ENCODE measurements around the gene ELL2.
"Not testable (repeated sequence)": the region's sequence is repeated elsewhere in the genome, so short reads cannot be mapped to it uniquely, and the experiment has no call there.

The ELL2 gene

GRCh38 chr5:95937607-95938152 is 24.0 kb downstream of the ELL2 start:
- DNase-seq: no peak
- intact Hi-C loops (cut with DNase I): loop anchor here (5.0 kb wide), 1 partner anchor 35 kb away; no protein-coding TSS in a partner anchor

GRCh38 chr5:95936812-95937397 is 24.7 kb downstream of the ELL2 start:
- DNase-seq: no peak
- intact Hi-C loops (cut with DNase I): loop anchor here (5.0 kb wide), 1 partner anchor 35 kb away; no protein-coding TSS in a partner anchor

DNA sequence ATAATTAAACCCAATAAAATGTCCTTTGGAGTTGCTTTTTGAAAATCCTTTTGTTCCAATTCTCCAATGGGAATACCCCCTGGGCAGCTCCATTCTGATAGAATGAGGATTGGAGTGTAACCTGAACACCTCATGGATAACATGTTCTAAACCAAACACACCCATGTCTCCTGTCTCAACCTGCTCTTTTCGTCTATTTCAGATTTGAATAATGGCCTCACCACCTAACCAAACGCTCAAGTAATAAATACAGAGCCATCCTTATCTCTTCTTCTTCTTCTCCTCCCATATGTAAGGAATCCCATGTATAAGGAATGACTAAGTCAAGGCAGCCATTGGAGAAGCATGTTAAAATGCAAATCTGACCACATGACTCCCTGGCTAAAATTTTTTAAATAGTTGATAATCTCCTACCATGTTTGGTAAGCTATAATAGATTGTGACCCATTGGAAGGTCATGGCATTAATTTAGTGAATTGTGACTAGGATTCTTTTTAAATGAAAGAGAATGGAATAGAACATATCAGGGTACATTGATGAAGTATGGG is 26.0 kb downstream of the ELL2 start:
- intact Hi-C loops (cut with DNase I): loop anchor here (5.0 kb wide), 1 partner anchor 33 kb away; no protein-coding TSS in a partner anchor
- DNase-seq: no peak

GRCh38 chr5:95934207-95934804 is 27.3 kb downstream of the ELL2 start:
- no peak for DNase-seq
- intact Hi-C loops (cut with DNase I): no loop called here

GRCh38 chr5:95932941-95933340 is 28.7 kb downstream of the ELL2 start:
- DNase-seq: no peak
- intact Hi-C loops (cut with DNase I): no loop called here

GRCh38 chr5:95931079-95931833 is 30.4 kb downstream of the ELL2 start:
- intact Hi-C loops (cut with DNase I): no loop called here
- no peak for DNase-seq

DNA sequence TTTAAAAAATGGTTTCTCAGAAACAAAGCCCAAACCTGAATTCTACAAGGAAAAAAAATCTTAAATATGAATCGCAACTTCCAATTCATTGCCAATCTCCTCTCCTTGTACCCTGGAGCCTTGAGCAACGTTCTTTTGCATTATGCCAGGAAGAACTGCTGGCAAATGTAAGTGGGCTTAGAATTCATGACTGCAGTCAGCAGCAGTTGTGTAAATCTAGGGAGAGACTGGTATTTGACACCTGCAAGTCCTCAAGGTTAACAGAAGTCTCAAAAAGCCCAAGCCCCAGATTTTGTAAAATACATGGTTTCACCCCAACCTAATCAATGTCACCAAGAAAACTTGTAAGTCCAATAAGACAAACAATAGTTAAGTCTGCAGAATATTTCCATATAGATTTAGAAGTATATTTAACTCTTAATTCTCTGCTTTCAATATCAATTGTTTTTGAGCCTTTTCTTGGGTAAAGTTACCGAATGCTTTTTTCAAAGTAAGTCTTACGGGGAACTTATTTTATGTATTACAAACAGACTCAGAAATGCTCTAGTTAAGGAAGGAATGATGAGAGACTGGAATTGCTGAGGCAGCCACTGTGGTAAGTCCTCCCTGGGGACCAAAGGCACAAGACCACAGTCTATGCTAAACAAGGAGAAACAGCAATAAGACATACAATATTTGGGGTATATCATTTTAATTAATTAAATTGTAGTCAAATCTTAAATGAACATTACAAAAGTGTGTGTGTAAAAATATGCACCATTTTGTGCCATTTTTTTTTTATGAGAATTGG is 31.3 kb downstream of the ELL2 start:
- intact Hi-C loops (cut with DNase I): no loop called here
- no peak for DNase-seq

DNA sequence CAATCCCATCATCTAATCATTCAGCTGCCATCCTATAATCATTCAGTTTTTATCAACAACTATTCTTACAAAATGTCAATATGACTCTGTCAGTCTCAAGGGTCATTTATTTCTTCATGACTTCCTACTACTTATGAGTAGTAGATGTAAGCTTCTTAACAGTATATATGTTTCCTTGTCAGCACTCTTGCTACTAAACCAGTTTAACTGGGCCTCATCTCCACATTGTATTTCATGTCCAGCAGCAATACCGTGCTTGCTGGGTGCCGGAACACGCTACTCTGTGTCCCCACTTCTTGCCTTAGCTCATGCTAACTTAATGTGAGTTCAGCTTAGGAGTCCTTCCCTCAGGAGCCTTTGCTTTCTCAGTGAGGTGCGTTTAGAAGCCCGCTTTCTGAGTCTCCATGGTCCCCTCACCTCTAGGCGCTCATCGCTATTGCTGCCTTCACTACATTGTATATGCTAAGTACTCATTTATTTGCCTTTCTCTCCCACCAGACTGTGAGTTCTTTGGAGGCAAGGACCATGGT is 32.9 kb downstream of the ELL2 start:
- intact Hi-C loops (cut with DNase I): no loop called here
- no peak for DNase-seq

- DNase-seq: no peak
- intact Hi-C loops (cut with DNase I): no loop called here
Measured at GRCh38 chr5:95927927-95928723, 33.5 kb downstream of the ELL2 start.

DNA sequence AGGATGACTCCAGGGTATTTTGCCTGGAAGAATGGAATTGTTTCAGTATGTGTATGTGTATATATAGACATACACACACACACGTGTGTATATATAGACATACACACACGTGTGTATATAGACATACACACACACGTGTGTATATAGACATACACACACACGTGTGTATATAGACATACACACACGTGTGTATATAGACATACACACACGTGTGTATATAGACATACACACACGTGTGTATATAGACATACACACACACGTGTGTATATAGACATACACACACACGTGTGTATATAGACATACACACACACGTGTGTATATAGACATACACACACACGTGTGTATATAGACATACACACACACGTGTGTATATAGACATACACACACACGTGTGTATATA is 34.4 kb downstream of the ELL2 start:
- DNase-seq; intact Hi-C loops (cut with DNase I): not testable (repeated sequence)

GRCh38 chr5:95925939-95926338 is 35.7 kb downstream of the ELL2 start:
- intact Hi-C loops (cut with DNase I): no loop called here
- no peak for DNase-seq

DNA sequence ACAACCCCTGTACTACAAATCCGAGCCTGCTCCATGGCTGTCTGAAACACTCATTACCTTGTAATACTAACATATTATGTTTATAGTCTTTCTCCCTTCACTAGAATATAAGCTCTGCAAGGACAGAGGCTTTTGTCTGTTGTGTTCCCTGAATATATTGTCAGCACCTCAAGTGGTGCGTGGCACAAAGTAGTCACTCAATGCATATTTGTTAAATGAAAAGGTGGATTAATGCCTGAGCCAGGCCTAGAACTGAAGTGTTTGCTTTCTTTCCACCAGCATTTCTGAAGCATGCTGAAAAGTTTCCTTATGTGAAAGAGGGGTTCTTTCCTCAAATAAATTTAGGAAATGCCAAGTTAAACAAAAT is 36.3 kb downstream of the ELL2 start:
- DNase-seq: no peak
- intact Hi-C loops (cut with DNase I): no loop called here

GRCh38 chr5:95924720-95925377 is 36.8 kb downstream of the ELL2 start:
- DNase-seq: no peak
- intact Hi-C loops (cut with DNase I): no loop called here

- intact Hi-C loops (cut with DNase I): no loop called here
- no peak for DNase-seq
Measured at GRCh38 chr5:95923918-95924544, 37.6 kb downstream of the ELL2 start.

- DNase-seq: no peak
- intact Hi-C loops (cut with DNase I): no loop called here
Measured at GRCh38 chr5:95922798-95923197, 38.9 kb downstream of the ELL2 start.

GRCh38 chr5:95921501-95921900 is 40.1 kb downstream of the ELL2 start:
- intact Hi-C loops (cut with DNase I): no loop called here
- DNase-seq: no peak

DNA sequence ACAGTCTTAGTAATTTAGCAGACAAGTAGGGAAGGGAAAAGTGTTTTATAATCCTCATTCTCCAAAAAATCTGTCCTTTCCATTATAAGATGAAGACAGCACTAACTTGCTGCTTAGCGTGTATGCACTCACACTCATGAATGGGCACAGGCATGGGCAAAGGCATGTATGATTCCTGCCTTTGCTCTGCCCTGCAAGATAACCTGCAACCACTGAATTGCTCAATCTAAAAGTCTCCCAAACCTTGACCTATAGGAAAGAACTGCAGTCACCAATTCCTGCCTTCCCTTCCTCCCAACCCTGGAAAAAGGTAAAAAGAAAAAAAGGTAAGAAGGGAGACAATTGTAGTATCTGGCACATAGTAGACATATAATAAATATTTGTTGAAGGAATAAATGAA is 40.8 kb downstream of the ELL2 start:
- intact Hi-C loops (cut with DNase I): no loop called here
- DNase-seq: no peak
